Kidney epithelial cell (primary cell): Measurements from ENCODE around the gene CLPTM1L. TPM values are rescaled to one million over a fixed set of nuclear protein-coding genes. Genes with fewer than 3 reads are reported as not detected.

ENCODE experiments used
- DNase-seq: peaks from one replicate; pipeline ENCODE4 v3.0.0-alpha.2; 2010; ENCODE audit warnings: low read depth
- H3K27me3 ChIP-seq: 2 replicates; pipeline ENCODE4 v1.6.0; 2011; ENCODE audit warnings: low read length; ENCODE audit not compliant: control insufficient read depth, insufficient read depth
- H3K36me3 ChIP-seq: 2 replicates; pipeline ENCODE4 v1.5.1; 2011; ENCODE audit warnings: low read length; ENCODE audit not compliant: control insufficient read depth, insufficient read depth
- H3K4me3 ChIP-seq: 2 replicates; pipeline ENCODE4 v1.5.1; 2011; ENCODE audit warnings: low read depth, mild to moderate bottlenecking, control low read depth, low read length
- CTCF ChIP-seq: IDR thresholded peaks from 2 replicates; pipeline ENCODE4 v1.5.1; 2011; ENCODE audit warnings: mild to moderate bottlenecking, moderate library complexity, low read length, control low read depth, inconsistent platforms; ENCODE audit not compliant: insufficient read depth, poor library complexity, severe bottlenecking
- total RNA-seq: library from RNA; depleted of rRNA; stranded (reverse); fragments of >200 nt; gene quantifications from 2 replicates; pipeline ENCODE4 v1.2.3, GENCODE V29; 2015

The CLPTM1L gene
- total RNA-seq, 1 donor from 2014 or later: 159 TPM

GRCh38 chr5:1386274-1386717, 41.4 kb upstream of the CLPTM1L start:
- no peak for DNase-seq

GRCh38 chr5:1385395-1386273, 40.7 kb upstream of the CLPTM1L start:
- Histone ChIP-seq H3K27me3 (peaks cover 45% of the 10 kb centered on the region), H3K36me3 (no peaks in the 10 kb centered on the region), H3K4me3 (peak overlapping the region; percentile 44)
- DNase-seq: peak; percentile 12
- TF ChIP-seq CTCF: no peak

More at GRCh38 chr5:1386274-1386717, 41.4 kb upstream of the CLPTM1L start:
- peaks cover 40% of the 10 kb centered on the region for H3K27me3 ChIP-seq
- TF ChIP-seq CTCF: no peak
- peak overlapping the region; percentile 44 for H3K4me3 ChIP-seq
- no peaks in the 10 kb centered on the region for H3K36me3 ChIP-seq

- peaks cover 47% of the 10 kb centered on the region for H3K27me3 ChIP-seq
- H3K36me3 ChIP-seq: no peaks in the 10 kb centered on the region
- DNase-seq: no peak
- no peak overlapping the region for H3K4me3 ChIP-seq
- no peak for TF ChIP-seq CTCF
These were observed 39.6 kb upstream of the CLPTM1L start for GRCh38 chr5:1384521-1384920.

GRCh38 chr5:1383886-1384401, 39.0 kb upstream of the CLPTM1L start:
- Histone ChIP-seq H3K27me3 (peaks cover 46% of the 10 kb centered on the region), H3K4me3 (no peak overlapping the region), H3K36me3 (no peaks in the 10 kb centered on the region)
- no peak for TF ChIP-seq CTCF
- no peak for DNase-seq

GRCh38 chr5:1383344-1383743, 38.4 kb upstream of the CLPTM1L start:
- H3K36me3 ChIP-seq: no peaks in the 10 kb centered on the region
- DNase-seq: no peak
- H3K4me3 ChIP-seq: no peak overlapping the region
- TF ChIP-seq CTCF: no peak
- H3K27me3 ChIP-seq: peaks cover 46% of the 10 kb centered on the region
